ENCODE measurements around the gene CPS1. TPM values are rescaled to one million over a fixed set of nuclear protein-coding genes. Genes with fewer than 3 reads are reported as not detected.
A peak's percentile ranks its signal among the peaks of the same experiment; 100 is the strongest.

The CPS1 gene
- total and polyA plus RNA-seq, 2 experiments from 2014 or later, result 5.5 to 11.0 TPM

GRCh38 chr2:210544831-210545230 lies 11.6 kb upstream of the CPS1 start (continued):
- no peak for TF ChIP-seq CTCF (conservative IDR thresholded peaks at IDR 0.05; ENCODE audit: low read depth in 2 of 2)
- TF ChIP-seq CREB1 (CRISPR knock-in tag; IDR thresholded peaks at IDR 0.05; ENCODE audit: low read depth), result no peak
- TF ChIP-seq EZH2phosphoT487 (IDR thresholded peaks at IDR 0.05; ENCODE audit: unreplicated experiment), result no peak
- TF ChIP-seq ETS1 (IDR thresholded peaks at IDR 0.05), result no peak
- no peak for TF ChIP-seq JUNB (IDR thresholded peaks at IDR 0.05; ENCODE audit: unreplicated experiment)

- Histone ChIP-seq H3K4me3 (no peak overlapping the region), H3K36me3 (ENCODE audit: insufficient read depth) (no peaks in the 10 kb centered on the region), H4K20me1 (replicated peaks; ENCODE audit: insufficient read depth) (no peaks in the 10 kb centered on the region), H3F3A (replicated peaks; ENCODE audit: low read depth) (no peaks in the 10 kb centered on the region), H3K79me2 (replicated peaks; ENCODE audit: insufficient read depth) (no peaks in the 10 kb centered on the region), H3K4me2 (no peak overlapping the region), H3K9me2 (ENCODE audit: insufficient read depth) (no peaks in the 10 kb centered on the region; the same call in 1 of the 2 replicates), H2AFZ (no peak overlapping the region), H3K27ac (ENCODE audit: low read depth) (no peak overlapping the region), H3K4me1 (ENCODE audit: insufficient read depth) (peaks cover 11% of the 10 kb centered on the region; the same call in 1 of the 2 replicates), H3K27me3 (ENCODE audit: insufficient read depth) (no peaks in the 10 kb centered on the region)
- H3K36me3 Mint-ChIP-seq (ENCODE audit: low read depth), result no peaks in the 10 kb centered on the region
- DNase-seq (ENCODE audit: low spot score), result peak; percentile 47
- peak; percentile 73 for ATAC-seq
- H3K4me3 Mint-ChIP-seq, result no peak overlapping the region
- H3K27me3 Mint-ChIP-seq (ENCODE audit: insufficient read depth, low read depth, poor library complexity), result no peaks in the 10 kb centered on the region
- H3K27ac Mint-ChIP-seq, result peak overlapping the region; percentile 78
- no peaks in the 10 kb centered on the region for H3K9me3 Mint-ChIP-seq
- peaks cover 20% of the 10 kb centered on the region for H3K4me1 Mint-ChIP-seq
- no peak for TF ChIP-seq ZNF331 (CRISPR knock-in tag; IDR thresholded peaks at IDR 0.05; ENCODE audit: low read depth)
- TF ChIP-seq CTCF (conservative IDR thresholded peaks at IDR 0.05; ENCODE audit: low read depth in 2 of 2), result no peak
- TF ChIP-seq NANOG (IDR thresholded peaks at IDR 0.05; ENCODE audit: borderline replicate concordance), result no peak
- TF ChIP-seq JUNB (IDR thresholded peaks at IDR 0.05; ENCODE audit: unreplicated experiment), result no peak
- no peak for TF ChIP-seq EZH2phosphoT487 (IDR thresholded peaks at IDR 0.05; ENCODE audit: unreplicated experiment)
- TF ChIP-seq ZNF114 (CRISPR knock-in tag; IDR thresholded peaks at IDR 0.05), result peak; percentile 81; the same call in 1 of the 2 replicates
- TF ChIP-seq STAT1 (IDR thresholded peaks at IDR 0.05; ENCODE audit: unreplicated experiment), result no peak
- TF ChIP-seq ZNF462 (CRISPR knock-in tag; IDR thresholded peaks at IDR 0.05), result peak; percentile 96
- no peak for TF ChIP-seq EZH2 (IDR thresholded peaks at IDR 0.05; ENCODE audit: low read depth, unreplicated experiment)
These were observed 9.8 kb upstream of the CPS1 start for GRCh38 chr2:210546424-210547208.
